Lung (tissue), 12 donors: ENCODE data around the gene LEUTX. TPM values are rescaled to one million over a fixed set of nuclear protein-coding genes. Genes with fewer than 3 reads are reported as not detected.

ENCODE experiments used
- ATAC-seq: fragments of 200-7000 bp; cut with Tn5 transposase; one replicate; pipeline ENCODE4 v1.9.1; 2020; ENCODE audit warnings: moderate number of reproducible peaks; ENCODE audit not compliant: insufficient read depth, low FRiP score
- DNase-seq, 3 donors: peaks; one replicate each; pipeline ENCODE4 v3.0.0-alpha.2; 2013 to 2017
- H3K27ac ChIP-seq, 2 donors: one replicate each; pipeline ENCODE4 v1.5.1; 2013; ENCODE audit warnings: mild to moderate bottlenecking in 2 of 2, moderate library complexity in 2 of 2, control low read depth in 1 of 2, inconsistent platforms in 1 of 2, low read depth in 1 of 2, low read length in 1 of 2
- H3K27me3 ChIP-seq, 3 donors: one replicate each; pipeline ENCODE4 v1.5.1; 2013; ENCODE audit warnings: low read length in 2 of 3; ENCODE audit not compliant: control insufficient read depth in 3 of 3, insufficient read depth in 3 of 3
- H3K36me3 ChIP-seq, 4 donors: one replicate each; pipeline ENCODE4 v1.5.1; 2013; ENCODE audit warnings: low read length in 4 of 4, mild to moderate bottlenecking in 1 of 4, moderate library complexity in 1 of 4; ENCODE audit not compliant: control insufficient read depth in 4 of 4, insufficient read depth in 4 of 4
- H3K4me1 ChIP-seq, 5 donors: one replicate each; pipeline ENCODE4 v1.5.1; 2013; ENCODE audit warnings: low read length in 5 of 5, mild to moderate bottlenecking in 2 of 5, moderate library complexity in 1 of 5; ENCODE audit not compliant: control insufficient read depth in 5 of 5, insufficient read depth in 5 of 5
- H3K4me3 ChIP-seq: one replicate; pipeline ENCODE4 v1.5.1; 2013; ENCODE audit warnings: mild to moderate bottlenecking, control low read depth, moderate library complexity
- H3K9ac ChIP-seq, 2 donors: one replicate each; pipeline ENCODE4 v1.5.1; 2013; ENCODE audit warnings: low read length in 2 of 2, control low read depth in 1 of 2; ENCODE audit not compliant: insufficient read depth in 1 of 2
- H3K9me3 ChIP-seq, 4 donors: one replicate each; pipeline ENCODE4 v1.5.1; 2013; ENCODE audit warnings: low read length in 3 of 4, mild to moderate bottlenecking in 1 of 4, moderate library complexity in 1 of 4; ENCODE audit not compliant: control insufficient read depth in 4 of 4, insufficient read depth in 3 of 4
- WGBS, 2 donors: extraction: QIAGEN DNeasy Blood & Tissue Kit; methylation state at CpG; one replicate each; pipeline ENCODE4 v1.1.7; 2013; 5-methylcytosine and 5-hydroxymethylcytosine counted together
- polyA plus RNA-seq, 2 donors: library from polyadenylated mRNA; stranded (reverse); fragments of 200-250 nt; gene quantifications; one replicate each; pipeline ENCODE4 v1.2.1, GENCODE V29; 2013
- total RNA-seq, 2 donors: library from RNA; depleted of rRNA in 1 of 2; stranded (reverse); fragments of >200 nt in 1 of 2; gene quantifications; one replicate each; pipeline ENCODE4 v1.2.1, GENCODE V29; 2014 to 2021
- TF ChIP-seq, protein P1 (sequence below): IDR thresholded peaks from 2 replicates; pipeline ENCODE4 v1.5.1; 2012; ENCODE audit warnings: mild to moderate bottlenecking; ENCODE audit errors: control extremely low read depth, extremely low read depth
- donor health status: control.
- donor health status: control.
- donor health status: Bipolar disorder and iron deficiency.
- donor health status: healthy.
- donor health status: DM: yes; HTN: yes; CAD: no.

LEUTX gene
- total and polyA plus RNA-seq, 4 donors = not detected

DNA sequence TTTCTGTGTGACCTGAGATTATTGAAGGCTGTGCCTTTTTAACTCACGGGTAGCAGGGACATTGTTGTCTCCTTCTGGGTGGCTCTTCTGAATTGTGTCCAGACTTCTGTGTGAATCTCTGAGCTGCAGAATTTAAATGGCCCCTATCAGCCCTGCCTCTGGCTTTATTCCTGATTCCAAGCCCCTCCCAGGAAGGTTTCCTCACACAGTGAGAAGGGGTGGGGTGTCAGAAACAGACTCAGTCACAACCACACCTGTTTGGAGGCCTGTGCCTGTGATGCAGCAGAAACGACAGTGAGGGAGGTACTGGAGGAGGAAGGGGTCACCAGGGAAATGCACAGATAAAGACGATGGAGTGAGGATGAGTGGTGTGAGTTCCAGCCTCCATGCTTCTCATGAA, 40.8 kb upstream of the LEUTX start, which contains the start of gene CLC:
Gene CLC, minus strand, starts transcription at position 139 of the 400 bp plus-strand sequence. Its CDS starts 77 bp downstream, at position 62.
- Histone ChIP-seq H3K9ac (no peak within 1 kb of the TSS), H3K9me3 (peaks cover 0 to 6% (median 0%) of the 10 kb centered on the region in 4 donors), H3K36me3 (no peaks in the 10 kb centered on the region), H3K27me3 (peaks cover 0 to 2% (median 0%) of the 10 kb centered on the region in 3 donors), H3K4me1 (no peaks in the 10 kb centered on the region), H3K27ac (no peak within 1 kb of the TSS), H3K4me3 (no peak within 1 kb of the TSS)
- TF ChIP-seq, protein P1, sequence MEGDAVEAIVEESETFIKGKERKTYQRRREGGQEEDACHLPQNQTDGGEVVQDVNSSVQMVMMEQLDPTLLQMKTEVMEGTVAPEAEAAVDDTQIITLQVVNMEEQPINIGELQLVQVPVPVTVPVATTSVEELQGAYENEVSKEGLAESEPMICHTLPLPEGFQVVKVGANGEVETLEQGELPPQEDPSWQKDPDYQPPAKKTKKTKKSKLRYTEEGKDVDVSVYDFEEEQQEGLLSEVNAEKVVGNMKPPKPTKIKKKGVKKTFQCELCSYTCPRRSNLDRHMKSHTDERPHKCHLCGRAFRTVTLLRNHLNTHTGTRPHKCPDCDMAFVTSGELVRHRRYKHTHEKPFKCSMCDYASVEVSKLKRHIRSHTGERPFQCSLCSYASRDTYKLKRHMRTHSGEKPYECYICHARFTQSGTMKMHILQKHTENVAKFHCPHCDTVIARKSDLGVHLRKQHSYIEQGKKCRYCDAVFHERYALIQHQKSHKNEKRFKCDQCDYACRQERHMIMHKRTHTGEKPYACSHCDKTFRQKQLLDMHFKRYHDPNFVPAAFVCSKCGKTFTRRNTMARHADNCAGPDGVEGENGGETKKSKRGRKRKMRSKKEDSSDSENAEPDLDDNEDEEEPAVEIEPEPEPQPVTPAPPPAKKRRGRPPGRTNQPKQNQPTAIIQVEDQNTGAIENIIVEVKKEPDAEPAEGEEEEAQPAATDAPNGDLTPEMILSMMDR = no peak
- WGBS, 2 donors = 49 to 67% methylated on average over 3 of the region's 3 CpGs
- ATAC-seq = no peak
- DNase-seq = no peak

DNA sequence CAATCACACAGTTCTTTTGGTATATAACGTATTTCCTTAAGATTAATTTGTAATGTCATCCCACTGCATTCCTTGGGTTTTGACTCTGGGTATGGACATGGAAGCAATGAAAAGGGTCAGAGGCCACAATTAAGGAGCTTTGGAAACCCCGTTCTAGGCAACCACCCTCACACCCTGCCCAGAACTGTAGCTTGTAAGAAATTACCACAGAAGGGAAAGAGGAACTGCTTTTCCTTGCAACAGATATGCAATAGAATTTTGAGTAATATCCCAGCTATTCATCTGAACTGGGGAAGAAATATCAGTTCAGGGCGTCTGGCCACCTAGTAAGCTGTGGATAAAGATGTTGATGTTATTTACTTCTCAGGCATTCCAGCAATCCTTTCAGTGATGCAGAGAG, 39.8 kb upstream of the LEUTX start:
- Histone ChIP-seq H3K4me3 (no peak overlapping the region), H3K9me3 (peaks cover 0 to 6% (median 0%) of the 10 kb centered on the region in 4 donors), H3K27ac (no peak overlapping the region), H3K4me1 (no peaks in the 10 kb centered on the region), H3K27me3 (peaks cover 0 to 2% (median 0%) of the 10 kb centered on the region in 3 donors), H3K36me3 (no peaks in the 10 kb centered on the region), H3K9ac (no peak overlapping the region)
- WGBS, 2 donors = 32 to 52% methylated on average over 3 of the region's 3 CpGs
- TF ChIP-seq, protein P1 = no peak
- ATAC-seq (no peak), DNase-seq (no peak)

DNA sequence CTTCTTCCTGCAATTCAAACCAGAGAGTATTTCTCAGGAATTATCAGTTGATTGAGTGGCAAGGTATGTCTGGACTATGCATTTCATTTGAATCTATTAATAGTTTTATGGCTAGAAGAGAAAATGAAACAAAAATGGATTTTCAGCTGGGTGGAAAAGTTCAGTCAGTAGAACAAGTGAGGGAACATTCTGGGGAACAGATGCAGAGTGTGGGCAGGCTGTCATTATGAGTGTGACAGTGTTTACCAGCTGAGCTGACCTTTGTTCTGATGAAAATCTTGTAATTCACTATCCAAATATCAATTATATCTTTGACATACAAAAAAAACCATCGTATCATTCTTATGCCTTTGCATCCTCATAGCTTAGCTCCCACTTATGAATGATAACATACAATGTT, 38.3 kb upstream of the LEUTX start:
- no peaks in the 10 kb centered on the region for H3K36me3 ChIP-seq
- WGBS, 2 donors = 79 to 83% methylated on average over 1 of the region's 1 CpG
- peaks cover 0 to 2% (median 0%) of the 10 kb centered on the region in 3 donors for H3K27me3 ChIP-seq
- TF ChIP-seq, protein P1 = no peak
- H3K27ac ChIP-seq = no peak overlapping the region
- no peak for DNase-seq
- ATAC-seq = no peak
- peaks cover 0 to 4% (median 0%) of the 10 kb centered on the region in 4 donors for H3K9me3 ChIP-seq
- no peaks in the 10 kb centered on the region for H3K4me1 ChIP-seq
- no peak overlapping the region for H3K4me3 ChIP-seq
- no peak overlapping the region for H3K9ac ChIP-seq

DNA sequence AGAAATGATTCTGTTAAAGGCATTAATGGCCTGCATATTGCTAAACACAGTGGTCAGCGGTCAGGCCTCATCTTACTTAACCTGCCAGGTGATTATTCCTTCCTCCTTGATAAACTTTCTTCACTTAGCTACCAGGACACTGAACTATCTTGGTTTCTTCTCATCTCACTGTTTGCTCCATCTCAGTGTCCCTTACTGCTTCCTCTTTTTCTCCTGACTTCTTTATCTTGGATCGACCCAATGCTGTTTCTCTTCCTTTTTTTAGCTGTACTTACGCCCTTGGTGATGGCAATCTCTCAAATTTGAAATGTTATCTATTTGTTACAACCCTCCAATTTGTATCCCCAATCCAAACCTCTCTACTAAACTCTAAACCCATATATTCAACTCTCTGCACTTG, 33.0 kb upstream of the LEUTX start:
- Histone ChIP-seq H3K27ac (no peak overlapping the region), H3K9ac (no peak overlapping the region), H3K27me3 (no peaks in the 10 kb centered on the region), H3K4me1 (no peaks in the 10 kb centered on the region), H3K9me3 (no peaks in the 10 kb centered on the region), H3K36me3 (no peaks in the 10 kb centered on the region), H3K4me3 (no peak overlapping the region)
- DNase-seq (no peak), ATAC-seq (no peak)
- 31 to 61% methylated on average over 3 of the region's 3 CpGs for WGBS, 2 donors
- TF ChIP-seq, protein P1 = no peak
